Testis (tissue), 3 donors: ENCODE measurements around the gene ATP10A. TPM values are rescaled to one million over a fixed set of nuclear protein-coding genes. Genes with fewer than 3 reads are reported as not detected.
A peak's percentile ranks its signal among the peaks of the same experiment; 100 is the strongest.
"Not testable (repeated sequence)": the region's sequence is repeated elsewhere in the genome, so short reads cannot be mapped to it uniquely, and the experiment has no call there.

Experiments used
- DNase-seq: peaks from one replicate; pipeline ENCODE4 v3.0.0-alpha.2; 2019
- H3K27ac ChIP-seq, 2 donors: fragments of 200-600 bp; sonication (generic); one replicate each; pipeline ENCODE4 v1.5.1; 2019
- H3K27me3 ChIP-seq: fragments of 200-600 bp; sonication (generic); one replicate; pipeline ENCODE4 v1.5.1; 2019
- H3K36me3 ChIP-seq: fragments of 200-600 bp; sonication (generic); one replicate; pipeline ENCODE4 v1.5.1; 2017; ENCODE audit warnings: low read depth; ENCODE audit errors: missing control alignments
- H3K4me1 ChIP-seq: fragments of 200-600 bp; sonication (generic); one replicate; pipeline ENCODE4 v1.5.1; 2019
- H3K4me3 ChIP-seq, 2 donors: fragments of 200-600 bp; sonication (generic); one replicate each; pipeline ENCODE4 v1.5.1; 2017 to 2019
- H3K9me3 ChIP-seq: fragments of 200-600 bp; sonication (generic); one replicate; pipeline ENCODE4 v1.5.1; 2017
- CTCF ChIP-seq, 3 experiments: fragments of 450-650 bp in 2 of 3; fragments of 200-600 bp in 1 of 3; sonication (generic) in 1 of 3; IDR thresholded peaks; one replicate each; pipeline ENCODE4 v1.5.1; 2016 to 2019; ENCODE audit warnings: antibody characterized with exemption in 3 of 3, mild to moderate bottlenecking in 2 of 3, moderate library complexity in 1 of 3
- POLR2A ChIP-seq: fragments of 450-650 bp; IDR thresholded peaks from one replicate; pipeline ENCODE4 v1.6.1; 2017; ENCODE audit warnings: antibody characterized with exemption, mild to moderate bottlenecking, moderate library complexity
- WGBS, 2 donors: methylation state at CpG; one replicate each; pipeline ENCODE4 v1.1.5; 2018; 5-methylcytosine and 5-hydroxymethylcytosine counted together
- intact Hi-C: fragments of 100-400 bp; cut with DNase I; formaldehyde crosslinking; loops from one replicate; pipeline ENCODE4 v1.15.1; 2023; ENCODE audit warnings: low total_unique reads
- polyA plus RNA-seq: library from polyadenylated mRNA; stranded (reverse); fragments of 350-450 nt; fragmentation: Illumina TruSeq; extraction: RNeasy Lipid Tissue Mini Kit (QIAGEN cat#74804); gene quantifications from one replicate; pipeline ENCODE4 v1.2.3, GENCODE V29; 2014; ENCODE audit warnings: low read depth, low replicate concordance; ENCODE audit not compliant: insufficient read depth
- total RNA-seq, 2 donors: library from RNA; depleted of rRNA; stranded (reverse); fragments of >200 nt; gene quantifications; one replicate each; pipeline ENCODE4 v1.2.3, GENCODE V29; 2016

The ATP10A gene
- total and polyA plus RNA-seq, 3 donors from 2014 or later, result 13.6 to 26.5 (median 22.8) TPM

GRCh38 chr15:25776071-25776746 is 86.9 kb downstream of the ATP10A start:
- intact Hi-C loops, result no loop called here

DNA sequence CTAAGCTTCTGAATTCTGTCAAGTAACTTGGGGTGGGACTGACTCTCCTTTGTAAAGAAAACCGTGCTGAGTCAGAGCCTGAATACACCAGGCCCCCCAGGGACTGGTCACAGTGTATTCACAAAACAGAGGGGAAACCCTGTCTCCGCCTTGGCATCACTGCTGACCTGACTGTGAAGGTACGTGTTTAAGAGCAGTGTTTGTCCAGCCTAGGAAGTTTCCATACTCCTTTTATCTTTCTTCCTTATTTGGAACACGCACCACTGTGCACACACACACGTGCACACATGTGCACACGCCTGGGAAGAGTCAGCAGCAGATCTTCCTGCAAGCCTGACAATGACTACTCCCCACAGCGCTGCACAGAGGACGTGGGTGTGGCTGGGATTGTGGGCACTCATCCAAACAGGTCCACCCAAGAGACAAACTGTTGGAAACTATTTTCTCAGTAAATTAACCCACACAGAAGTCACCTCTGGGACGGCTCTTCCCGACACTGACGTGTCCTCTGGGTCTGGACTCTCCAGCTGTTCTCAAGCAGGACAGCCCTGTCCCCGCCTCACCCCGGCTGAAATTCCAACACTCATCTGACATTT is 87.7 kb downstream of the ATP10A start:
- TF ChIP-seq POLR2A (no peak), CTCF (IDR thresholded peaks at IDR 0.05) (no peak)
- Histone ChIP-seq H3K36me3 (no peaks in the 10 kb centered on the region), H3K27me3 (no peaks in the 10 kb centered on the region), H3K4me3 (no peak overlapping the region), H3K4me1 (peaks cover 9% of the 10 kb centered on the region), H3K9me3 (no peaks in the 10 kb centered on the region), H3K27ac (no peak overlapping the region)
- intact Hi-C loops, result no loop called here
- DNase-seq, result peak; percentile 58
- WGBS, 2 donors, result 40 to 49% methylated on average over 13 of the region's 13 CpGs

More at GRCh38 chr15:25776071-25776746, 86.9 kb downstream of the ATP10A start:
- WGBS, 2 donors, result 77 to 78% methylated on average over 15 of the region's 15 CpGs
- no peak overlapping the region for H3K4me3 ChIP-seq
- TF ChIP-seq CTCF (IDR thresholded peaks at IDR 0.05) (no peak), POLR2A (no peak)
- H3K4me1 ChIP-seq, result peaks cover 9% of the 10 kb centered on the region
- H3K9me3 ChIP-seq, result no peaks in the 10 kb centered on the region
- no peak for DNase-seq
- no peak overlapping the region for H3K27ac ChIP-seq
- H3K27me3 ChIP-seq, result no peaks in the 10 kb centered on the region
- no peaks in the 10 kb centered on the region for H3K36me3 ChIP-seq

- no peak for DNase-seq
- WGBS, 2 donors, result 83 to 88% methylated on average over 2 of the region's 2 CpGs
- Histone ChIP-seq H3K4me3 (no peak overlapping the region), H3K9me3 (no peaks in the 10 kb centered on the region), H3K27me3 (no peaks in the 10 kb centered on the region), H3K27ac (no peak overlapping the region), H3K36me3 (no peaks in the 10 kb centered on the region), H3K4me1 (peaks cover 9% of the 10 kb centered on the region)
- intact Hi-C loops, result no loop called here
- no peak for TF ChIP-seq CTCF (IDR thresholded peaks at IDR 0.05)
- no peak for TF ChIP-seq POLR2A
Observed at GRCh38 chr15:25774871-25775270, 88.3 kb downstream of the ATP10A start.

- no peaks in the 10 kb centered on the region for H3K9me3 ChIP-seq
- no peaks in the 10 kb centered on the region for H3K36me3 ChIP-seq
- no peak overlapping the region for H3K27ac ChIP-seq
- DNase-seq, result no peak
- no peak overlapping the region for H3K4me3 ChIP-seq
- H3K4me1 ChIP-seq, result peaks cover 9% of the 10 kb centered on the region
- TF ChIP-seq POLR2A (no peak), CTCF (IDR thresholded peaks at IDR 0.05) (no peak)
- intact Hi-C loops, result no loop called here
- no peaks in the 10 kb centered on the region for H3K27me3 ChIP-seq
- 91 to 98% methylated on average over 6 of the region's 6 CpGs for WGBS, 2 donors
Observed at GRCh38 chr15:25773248-25773647, 89.9 kb downstream of the ATP10A start.

DNA sequence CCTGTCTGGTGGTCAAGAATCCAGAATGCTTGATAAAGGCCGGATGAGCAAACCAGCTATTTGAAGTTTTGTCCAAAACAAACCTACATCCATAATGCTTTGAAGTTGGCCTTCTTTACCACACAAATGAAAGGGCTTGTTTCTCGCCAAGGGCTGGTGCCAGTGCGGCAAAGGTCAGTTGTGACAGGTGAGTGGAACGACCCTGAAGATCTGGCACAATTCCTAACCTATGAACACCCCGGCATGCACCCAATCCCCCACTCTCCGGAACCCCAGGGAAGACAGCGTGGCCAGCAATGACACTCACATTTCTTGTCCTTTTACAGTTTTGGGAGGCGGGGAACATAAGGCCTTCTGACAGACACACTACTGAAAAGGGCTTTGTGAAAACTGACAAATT is 90.6 kb downstream of the ATP10A start:
- DNase-seq, result no peak
- Histone ChIP-seq H3K36me3 (no peaks in the 10 kb centered on the region), H3K4me3 (no peak overlapping the region), H3K4me1 (peaks cover 9% of the 10 kb centered on the region), H3K27ac (no peak overlapping the region), H3K27me3 (no peaks in the 10 kb centered on the region), H3K9me3 (no peaks in the 10 kb centered on the region)
- WGBS, 2 donors, result 93 to 94% methylated on average over 8 of the region's 8 CpGs
- TF ChIP-seq POLR2A (no peak), CTCF (IDR thresholded peaks at IDR 0.05) (no peak)
- intact Hi-C loops, result no loop called here

DNA sequence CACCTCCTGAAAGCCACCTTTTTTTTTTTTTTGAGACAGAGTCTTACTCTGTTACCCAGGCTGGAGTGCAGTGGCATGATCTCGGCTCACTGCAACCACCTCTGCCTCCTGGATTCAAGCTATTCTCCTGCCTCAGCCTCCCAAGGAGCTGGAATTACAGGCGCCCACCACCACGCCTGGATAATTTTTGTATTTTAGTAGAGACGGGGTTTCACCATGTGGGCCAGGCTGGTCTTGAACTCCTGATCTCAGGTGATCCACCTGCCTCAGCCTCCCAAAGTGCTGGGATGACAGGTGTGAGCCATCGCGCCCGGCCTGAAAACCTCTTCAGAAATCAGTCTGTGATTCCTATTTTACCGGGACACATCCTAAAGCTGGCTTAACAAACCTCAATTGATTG is 91.4 kb downstream of the ATP10A start:
- intact Hi-C loops, H3K27ac ChIP-seq: not testable (repeated sequence)

More for the DNA sequence above, 91.4 kb downstream of the ATP10A start:
- not testable (repeated sequence) for H3K27me3 ChIP-seq, H3K9me3 ChIP-seq, DNase-seq, H3K4me1 ChIP-seq, H3K4me3 ChIP-seq, H3K36me3 ChIP-seq
- 93 to 94% methylated on average over 8 of the region's 8 CpGs for WGBS, 2 donors
